ENCODE results near the gene EVX1.

The EVX1 gene

GRCh38 chr7:27242555-27243339, at the start of gene EVX1:
Gene EVX1 (plus strand): TSS chr7:27242802. CDS start chr7:27243031, 229 bp downstream.
- DNase-seq = no peak

- DNase-seq = no peak
Measured at GRCh38 chr7:27193335-27194001, 49.1 kb upstream of the EVX1 start.

GRCh38 chr7:27194002-27194352, 48.6 kb upstream of the EVX1 start:
- no peak for DNase-seq

GRCh38 chr7:27194686-27195379, 47.8 kb upstream of the EVX1 start:
- no peak for DNase-seq

GRCh38 chr7:27196287-27196767, 46.3 kb upstream of the EVX1 start:
- no peak for DNase-seq

- DNase-seq = no peak
Measured at GRCh38 chr7:27197137-27198042, 45.2 kb upstream of the EVX1 start.

- DNase-seq = no peak
Measured at GRCh38 chr7:27198138-27198841, 44.3 kb upstream of the EVX1 start.

GRCh38 chr7:27198871-27199801, 43.5 kb upstream of the EVX1 start:
- DNase-seq = no peak

GRCh38 chr7:27199849-27200760, 42.5 kb upstream of the EVX1 start, which contains the start of gene HOXA13:
Gene HOXA13 (minus strand): TSS chr7:27200091. CDS start chr7:27200077, 14 bp downstream.
- DNase-seq = no peak

- DNase-seq = no peak
Measured at GRCh38 chr7:27200761-27201579, 41.6 kb upstream of the EVX1 start.

GRCh38 chr7:27201580-27202017, 41.0 kb upstream of the EVX1 start:
- no peak for DNase-seq

GRCh38 chr7:27202018-27202861, 40.4 kb upstream of the EVX1 start:
- DNase-seq = no peak

GRCh38 chr7:27202862-27203134, 39.8 kb upstream of the EVX1 start:
- no peak for DNase-seq

- DNase-seq = no peak
Measured at GRCh38 chr7:27203365-27203953, 39.1 kb upstream of the EVX1 start.

- DNase-seq = no peak
Measured at GRCh38 chr7:27203964-27204594, 38.5 kb upstream of the EVX1 start.

- no peak for DNase-seq
Measured at GRCh38 chr7:27204851-27205322, 37.7 kb upstream of the EVX1 start.

Data from 8988T (cell line).